ENCODE results near the gene PGP.

The PGP gene

DNA sequence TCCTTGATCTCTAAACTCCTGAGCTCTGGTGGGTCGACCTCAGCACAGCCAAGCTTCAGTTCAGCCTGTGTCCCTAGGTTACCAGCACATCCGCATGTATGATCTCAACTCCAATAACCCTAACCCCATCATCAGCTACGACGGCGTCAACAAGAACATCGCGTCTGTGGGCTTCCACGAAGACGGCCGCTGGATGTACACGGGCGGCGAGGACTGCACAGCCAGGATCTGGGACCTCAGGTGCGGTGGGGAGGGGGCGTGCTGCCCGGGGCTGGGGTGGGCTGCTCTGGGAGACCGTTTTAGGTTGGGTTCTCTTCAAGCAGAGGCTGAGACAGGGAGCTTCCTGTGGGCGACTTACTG, 8.2 kb downstream of the PGP start:
- peaks cover 33% of the 10 kb centered on the region for H3K4me1 ChIP-seq (ENCODE audit: insufficient read depth, low read length)
- no peaks in the 10 kb centered on the region for H3K9me3 ChIP-seq (ENCODE audit: insufficient read depth, low read length, severe bottlenecking)
- H3K79me2 ChIP-seq (ENCODE audit: insufficient read depth, low read length), result peaks cover 31% of the 10 kb centered on the region
- ATAC-seq (ENCODE audit: insufficient read depth, low read depth) (no peak), DNase-seq (peak; percentile 26)
- H4K20me1 ChIP-seq (ENCODE audit: insufficient read depth, low read length), result peaks cover 6% of the 10 kb centered on the region; the same call in 1 of the 2 replicates
- TF ChIP-seq, protein P1, sequence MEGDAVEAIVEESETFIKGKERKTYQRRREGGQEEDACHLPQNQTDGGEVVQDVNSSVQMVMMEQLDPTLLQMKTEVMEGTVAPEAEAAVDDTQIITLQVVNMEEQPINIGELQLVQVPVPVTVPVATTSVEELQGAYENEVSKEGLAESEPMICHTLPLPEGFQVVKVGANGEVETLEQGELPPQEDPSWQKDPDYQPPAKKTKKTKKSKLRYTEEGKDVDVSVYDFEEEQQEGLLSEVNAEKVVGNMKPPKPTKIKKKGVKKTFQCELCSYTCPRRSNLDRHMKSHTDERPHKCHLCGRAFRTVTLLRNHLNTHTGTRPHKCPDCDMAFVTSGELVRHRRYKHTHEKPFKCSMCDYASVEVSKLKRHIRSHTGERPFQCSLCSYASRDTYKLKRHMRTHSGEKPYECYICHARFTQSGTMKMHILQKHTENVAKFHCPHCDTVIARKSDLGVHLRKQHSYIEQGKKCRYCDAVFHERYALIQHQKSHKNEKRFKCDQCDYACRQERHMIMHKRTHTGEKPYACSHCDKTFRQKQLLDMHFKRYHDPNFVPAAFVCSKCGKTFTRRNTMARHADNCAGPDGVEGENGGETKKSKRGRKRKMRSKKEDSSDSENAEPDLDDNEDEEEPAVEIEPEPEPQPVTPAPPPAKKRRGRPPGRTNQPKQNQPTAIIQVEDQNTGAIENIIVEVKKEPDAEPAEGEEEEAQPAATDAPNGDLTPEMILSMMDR (IDR thresholded peaks at IDR 0.05; ENCODE audit: borderline replicate concordance, extremely low read depth, low read length, poor library complexity, severe bottlenecking), result no peak
- no peak for TF ChIP-seq EZH2 (IDR thresholded peaks at IDR 0.05; ENCODE audit: borderline replicate concordance, low read depth, low read length, severe bottlenecking)
- peak overlapping the region; percentile 80 to 89; a peak in 3 of 4 replicates for H3K4me3 ChIP-seq (ENCODE audit: low read depth in 1 of 2, low read length in 2 of 2)
- H3K4me2 ChIP-seq (ENCODE audit: insufficient read depth, low read length), result peak overlapping the region; percentile 96
- no peaks in the 10 kb centered on the region for H3K27me3 ChIP-seq (ENCODE audit: insufficient read depth, low read length, poor library complexity)
- H3K27ac ChIP-seq (ENCODE audit: low read length), result peak overlapping the region; percentile 99
- H3K36me3 ChIP-seq (ENCODE audit: insufficient read depth, low read length), result peaks cover 46% of the 10 kb centered on the region
- no peak overlapping the region for H2AFZ ChIP-seq (ENCODE audit: low read depth, low read length)
- peak overlapping the region; percentile 91 for H3K9ac ChIP-seq (ENCODE audit: low read depth, low read length)

DNA sequence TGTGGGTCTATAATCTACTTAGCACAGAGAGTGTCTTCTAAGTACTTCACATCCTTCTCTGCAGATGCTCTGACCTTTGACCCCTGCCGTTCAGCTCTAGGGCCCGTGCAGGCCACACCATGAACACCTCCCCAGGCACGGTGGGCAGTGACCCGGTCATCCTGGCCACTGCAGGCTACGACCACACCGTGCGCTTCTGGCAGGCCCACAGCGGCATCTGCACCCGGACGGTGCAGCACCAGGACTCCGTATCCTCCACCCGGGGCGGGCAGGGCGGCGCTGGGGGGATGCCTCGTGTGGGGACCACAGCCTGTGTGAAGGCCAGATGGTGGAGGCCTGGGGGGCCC, 8.7 kb downstream of the PGP start:
- DNase-seq (no peak), ATAC-seq (ENCODE audit: insufficient read depth, low read depth) (peak; percentile 15)
- H3K9ac ChIP-seq (ENCODE audit: low read depth, low read length), result peak overlapping the region; percentile 91
- H3K27me3 ChIP-seq (ENCODE audit: insufficient read depth, low read length, poor library complexity), result no peaks in the 10 kb centered on the region
- no peaks in the 10 kb centered on the region for H3K9me3 ChIP-seq (ENCODE audit: insufficient read depth, low read length, severe bottlenecking)
- peak overlapping the region; percentile 99 for H3K27ac ChIP-seq (ENCODE audit: low read length)
- peaks cover 33% of the 10 kb centered on the region for H3K4me1 ChIP-seq (ENCODE audit: insufficient read depth, low read length)
- peak overlapping the region; percentile 96 for H3K4me2 ChIP-seq (ENCODE audit: insufficient read depth, low read length)
- H4K20me1 ChIP-seq (ENCODE audit: insufficient read depth, low read length), result peaks cover 6% of the 10 kb centered on the region; the same call in 1 of the 2 replicates
- H3K79me2 ChIP-seq (ENCODE audit: insufficient read depth, low read length), result peaks cover 31% of the 10 kb centered on the region
- peak overlapping the region; percentile 80 to 89 for H3K4me3 ChIP-seq (ENCODE audit: low read depth in 1 of 2, low read length in 2 of 2)
- H3K36me3 ChIP-seq (ENCODE audit: insufficient read depth, low read length), result peaks cover 44% of the 10 kb centered on the region
- TF ChIP-seq, protein P1 (IDR thresholded peaks at IDR 0.05; ENCODE audit: borderline replicate concordance, extremely low read depth, low read length, poor library complexity, severe bottlenecking), result no peak
- no peak for TF ChIP-seq EZH2 (IDR thresholded peaks at IDR 0.05; ENCODE audit: borderline replicate concordance, low read depth, low read length, severe bottlenecking)
- peak overlapping the region; percentile 99 for H2AFZ ChIP-seq (ENCODE audit: low read depth, low read length)

DNA sequence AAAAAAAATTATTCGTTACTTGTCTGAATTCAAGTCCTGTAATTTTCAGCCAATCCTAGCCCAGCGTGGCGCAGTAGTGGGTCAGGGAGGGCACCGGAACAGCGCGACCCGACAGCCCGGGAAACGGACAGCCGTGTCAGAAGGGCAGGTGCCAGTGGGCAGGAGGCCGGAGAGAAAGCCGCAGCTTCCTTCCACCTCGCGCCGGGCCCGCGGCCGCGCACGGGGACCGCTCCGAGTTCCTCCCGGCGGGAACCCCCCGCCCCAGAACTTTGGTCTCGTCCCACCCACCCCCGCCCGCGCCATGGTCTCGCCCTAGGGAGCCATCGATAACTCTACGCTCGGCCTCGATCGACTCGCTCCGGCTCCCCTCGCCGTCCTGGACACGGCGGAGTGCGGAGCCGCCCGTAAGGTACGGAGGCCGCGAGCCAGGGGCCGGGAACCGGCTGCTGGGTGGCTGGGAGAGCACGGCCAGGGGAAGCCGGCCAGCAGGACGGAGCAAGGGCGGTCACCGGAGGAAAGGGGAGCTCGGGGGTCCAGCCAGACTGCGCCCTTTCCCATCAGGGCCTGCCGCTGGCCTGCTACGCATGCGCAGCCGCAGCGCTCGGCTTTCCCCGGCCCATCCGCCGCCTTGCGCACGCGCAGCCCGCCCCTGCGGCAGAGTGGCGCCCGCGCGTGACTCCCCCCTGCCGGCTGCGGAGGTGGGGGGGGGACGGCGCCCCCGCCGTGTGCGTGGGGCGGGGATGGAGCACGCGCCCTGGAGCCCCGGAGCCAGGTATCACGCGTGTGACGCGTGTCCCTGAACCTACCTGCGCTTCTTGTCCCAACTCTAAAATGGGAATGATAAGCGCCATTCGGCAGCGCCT, 9.3 kb downstream of the PGP start, which contains the start of gene MLST8:
TSS of gene MLST8 (plus strand) at position 351 of the 863 bp plus-strand sequence. CDS start 632 bp downstream, outside the sequence.
- H4K20me1 ChIP-seq (ENCODE audit: insufficient read depth, low read length), result peaks cover 5% of the 10 kb centered on the region; the same call in 1 of the 2 replicates
- peak within 1 kb of the TSS; percentile 99 for H2AFZ ChIP-seq (ENCODE audit: low read depth, low read length)
- TF ChIP-seq, protein P1 (IDR thresholded peaks at IDR 0.05; ENCODE audit: borderline replicate concordance, extremely low read depth, low read length, poor library complexity, severe bottlenecking), result peak; percentile 30
- no peak for TF ChIP-seq EZH2 (IDR thresholded peaks at IDR 0.05; ENCODE audit: borderline replicate concordance, low read depth, low read length, severe bottlenecking)
- peak; percentile 86 for DNase-seq
- H3K4me2 ChIP-seq (ENCODE audit: insufficient read depth, low read length), result peak within 1 kb of the TSS; percentile 96
- ATAC-seq (ENCODE audit: insufficient read depth, low read depth), result peak; percentile 69
- no peaks in the 10 kb centered on the region for H3K27me3 ChIP-seq (ENCODE audit: insufficient read depth, low read length, poor library complexity)
- peak within 1 kb of the TSS; percentile 99 for H3K27ac ChIP-seq (ENCODE audit: low read length)
- peak within 1 kb of the TSS; percentile 91 for H3K9ac ChIP-seq (ENCODE audit: low read depth, low read length)
- no peaks in the 10 kb centered on the region for H3K9me3 ChIP-seq (ENCODE audit: insufficient read depth, low read length, severe bottlenecking)
- peak within 1 kb of the TSS; percentile 80 to 89 for H3K4me3 ChIP-seq (ENCODE audit: low read depth in 1 of 2, low read length in 2 of 2)
- H3K4me1 ChIP-seq (ENCODE audit: insufficient read depth, low read length), result peaks cover 33% of the 10 kb centered on the region
- H3K79me2 ChIP-seq (ENCODE audit: insufficient read depth, low read length), result peaks cover 31% of the 10 kb centered on the region
- peaks cover 38% of the 10 kb centered on the region for H3K36me3 ChIP-seq (ENCODE audit: insufficient read depth, low read length)

Data from DND-41 (cell line).